H1 (cell line): ENCODE results near the gene MPDU1. TPM values are rescaled to one million over a fixed set of nuclear protein-coding genes. Genes with fewer than 3 reads are reported as not detected.

ENCODE experiments used
- CTCF ChIA-PET: fragments of 300-600 bp; sonication (Branson Sonifier 250); formaldehyde crosslinking; loops from one replicate; lab custom pipeline; 2021; ENCODE audit not compliant: partially characterized antibody; lab: Charles Lee
- POLR2A ChIA-PET: fragments of 300-600 bp; sonication (Branson Sonifier 250); formaldehyde crosslinking; loops from one replicate; lab custom pipeline; 2021; ENCODE audit warnings: inconsistent platforms; ENCODE audit not compliant: partially characterized antibody; lab: Charles Lee
- DNase-seq, 2 experiments: peaks; one replicate each; pipeline versions ENCODE4 v3.0.0 to v3.0.0-alpha.2; 2010 to 2022; ENCODE audit warnings: low spot score in 2 of 2, low read depth in 1 of 2, mixed read lengths in 1 of 2
- FAIRE-seq: peaks from 2 replicates; lab custom pipeline; 2011; peaks lifted over from hg19 to GRCh38; lab: Jason Lieb, UNC
- H2AFZ ChIP-seq: 2 replicates; pipeline ENCODE4 v1.8.1; 2012; ENCODE audit warnings: low read length, inconsistent platforms
- H2AK5ac ChIP-seq: 2 replicates; pipeline ENCODE4 v1.6.1; 2013; ENCODE audit warnings: low read depth, low read length
- H2BK120ac ChIP-seq: replicated peaks from 2 replicates; pipeline ENCODE3; 2013; ENCODE audit warnings: low read depth, low read length, inconsistent platforms
- H2BK12ac ChIP-seq: 2 replicates; pipeline ENCODE4 v1.6.1; 2013; ENCODE audit warnings: low read depth, low read length
- H2BK15ac ChIP-seq: 2 replicates; pipeline ENCODE4 v1.6.1; 2013; ENCODE audit warnings: low read length
- H2BK20ac ChIP-seq: 2 replicates; pipeline ENCODE4 v1.6.1; 2013; ENCODE audit warnings: low read length
- H2BK5ac ChIP-seq: 2 replicates; pipeline ENCODE4 v1.6.1; 2013; ENCODE audit warnings: low read depth, low read length
- H3K14ac ChIP-seq: 2 replicates; pipeline ENCODE4 v1.6.1; 2013; ENCODE audit warnings: inconsistent platforms; ENCODE audit not compliant: insufficient read length
- H3K18ac ChIP-seq: 2 replicates; pipeline ENCODE4 v1.6.1; 2013; ENCODE audit warnings: low read length; ENCODE audit errors: extremely low read depth
- H3K23ac ChIP-seq: 2 replicates; pipeline ENCODE4 v1.6.1; 2013; ENCODE audit warnings: inconsistent platforms; ENCODE audit not compliant: insufficient read length
- H3K23me2 ChIP-seq: 2 replicates; pipeline ENCODE4 v1.6.1; 2013; ENCODE audit warnings: low read depth, low read length
- H3K27ac ChIP-seq: 2 replicates; pipeline ENCODE4 v1.6.1; 2011; ENCODE audit warnings: low read depth, low read length, inconsistent platforms
- H3K27me3 ChIP-seq, 4 experiments: replicated peaks in 1 of 4; 1 replicate in 1 of 4; 2 replicates in 3 of 4; pipeline versions ENCODE4 v1.6.1 to v1.8.1; 2011 to 2013; ENCODE audit warnings: low read length in 3 of 4, mild to moderate bottlenecking in 3 of 4, inconsistent platforms in 2 of 4, mixed read lengths in 2 of 4, moderate library complexity in 1 of 4; ENCODE audit not compliant: control insufficient read depth in 3 of 4, insufficient read depth in 3 of 4; ENCODE audit errors: extremely low read depth in 1 of 4
- H3K36me3 ChIP-seq, 4 experiments: 2 replicates each; pipeline versions ENCODE4 v1.6.1 to v1.8.1; 2011 to 2013; ENCODE audit warnings: mild to moderate bottlenecking in 4 of 4, low read length in 3 of 4, moderate library complexity in 2 of 4, control low read depth in 1 of 4, inconsistent platforms in 1 of 4; ENCODE audit not compliant: insufficient read depth in 4 of 4, control insufficient read depth in 2 of 4
- H3K4ac ChIP-seq: replicated peaks from 2 replicates; pipeline ENCODE3; 2013; ENCODE audit warnings: low read length, low read depth, mixed read lengths, inconsistent platforms; ENCODE audit not compliant: insufficient read length
- H3K4me1 ChIP-seq, 4 experiments: replicated peaks in 1 of 4; 1 replicate in 1 of 4; 2 replicates in 3 of 4; pipeline versions ENCODE4 v1.6.1 to v1.8.1; 2011 to 2013; ENCODE audit warnings: low read length in 3 of 4, inconsistent platforms in 2 of 4, mixed read lengths in 1 of 4; ENCODE audit not compliant: insufficient read depth in 4 of 4, control insufficient read depth in 3 of 4
- H3K4me2 ChIP-seq, 2 experiments: 2 replicates each; pipeline versions ENCODE4 v1.6.1 to v1.8.1; 2011 to 2013; ENCODE audit warnings: low read depth in 2 of 2, low read length in 2 of 2, control low read depth in 1 of 2, inconsistent platforms in 1 of 2, mild to moderate bottlenecking in 1 of 2; ENCODE audit not compliant: insufficient read depth in 1 of 2
- H3K4me3 ChIP-seq, 4 experiments: fragments of 200-600, 300-600 bp in 1 of 4; sonication (generic), shearing (Covaris generic), sonication (Bioruptor Twin) in 1 of 4; 2 replicates each; pipeline versions ENCODE4 v1.5.1 to v1.8.1; 2011 to 2016; ENCODE audit warnings: low read length in 4 of 4, low read depth in 3 of 4, control low read depth in 2 of 4, inconsistent platforms in 2 of 4, mild to moderate bottlenecking in 2 of 4, mixed read lengths in 1 of 4, moderate library complexity in 1 of 4; ENCODE audit not compliant: insufficient read depth in 2 of 4; ENCODE audit errors: extremely low read depth in 1 of 4
- H3K56ac ChIP-seq: replicated peaks from 2 replicates; pipeline ENCODE3; 2013; ENCODE audit warnings: low read depth, mild to moderate bottlenecking, mixed read lengths, low read length, inconsistent platforms; ENCODE audit not compliant: insufficient read length
- H3K79me1 ChIP-seq: 2 replicates; pipeline ENCODE4 v1.6.1; 2013; ENCODE audit warnings: low read depth, low read length, control low read depth
- H3K79me2 ChIP-seq, 2 experiments: 2 replicates each; pipeline versions ENCODE4 v1.6.1 to v1.8.1; 2012 to 2013; ENCODE audit warnings: low read length in 2 of 2, mild to moderate bottlenecking in 2 of 2, inconsistent platforms in 1 of 2; ENCODE audit not compliant: insufficient read depth in 2 of 2, control insufficient read depth in 1 of 2
- H3K9ac ChIP-seq, 4 experiments: replicated peaks in 1 of 4; 1 replicate in 1 of 4; 2 replicates in 3 of 4; pipeline versions ENCODE4 v1.6.1 to v1.8.1; 2011 to 2013; ENCODE audit warnings: low read depth in 3 of 4, low read length in 3 of 4, control low read depth in 2 of 4, mild to moderate bottlenecking in 2 of 4, moderate library complexity in 2 of 4, inconsistent platforms in 1 of 4; ENCODE audit errors: extremely low read depth in 1 of 4
- H3K9me3 ChIP-seq, 2 experiments: 2 replicates each; pipeline versions ENCODE4 v1.6.1 to v1.8.1; 2012 to 2013; ENCODE audit warnings: mild to moderate bottlenecking in 2 of 2, moderate library complexity in 2 of 2, control low read depth in 1 of 2, inconsistent platforms in 1 of 2, low read depth in 1 of 2, low read length in 1 of 2, mixed read lengths in 1 of 2; ENCODE audit not compliant: insufficient read depth in 2 of 2
- H4K20me1 ChIP-seq, 2 experiments: replicated peaks in 1 of 2; 2 replicates each; pipeline versions ENCODE3 to v1.8.1; 2011 to 2013; ENCODE audit warnings: inconsistent platforms in 2 of 2, low read length in 2 of 2, mild to moderate bottlenecking in 1 of 2; ENCODE audit not compliant: insufficient read depth in 2 of 2, control insufficient read depth in 1 of 2
- H4K5ac ChIP-seq: 2 replicates; pipeline ENCODE4 v1.6.1; 2013; ENCODE audit warnings: low read length, low read depth, mixed read lengths, inconsistent platforms; ENCODE audit not compliant: insufficient read length
- H4K8ac ChIP-seq: 2 replicates; pipeline ENCODE4 v1.8.0; 2013; ENCODE audit warnings: mild to moderate bottlenecking, moderate library complexity, low read length, inconsistent platforms; ENCODE audit not compliant: insufficient read depth; ENCODE audit errors: extremely low read depth
- H4K91ac ChIP-seq: replicated peaks from 2 replicates; pipeline ENCODE3; 2013; ENCODE audit warnings: low read length, mixed read lengths, inconsistent platforms; ENCODE audit not compliant: insufficient read length
- ASH2L ChIP-seq: fragments of 200-600, 300-600 bp; sonication (generic); IDR thresholded peaks from one replicate; pipeline ENCODE4 v1.7.1; 2017; ENCODE audit warnings: low read length
- BACH1 ChIP-seq: IDR thresholded peaks from 2 replicates; pipeline ENCODE4 v1.6.1; 2012; ENCODE audit warnings: low read length, improper control_type of control experiment
- CEBPB ChIP-seq: IDR thresholded peaks from 2 replicates; pipeline ENCODE4 v1.6.1; 2012; ENCODE audit warnings: low read depth, low read length
- EP300 ChIP-seq, 2 experiments: IDR thresholded peaks; 1 replicate in 1 of 2; 2 replicates in 1 of 2; pipeline ENCODE4 v1.6.1; 2011 to 2012; ENCODE audit warnings: low read depth in 2 of 2, low read length in 2 of 2, mild to moderate bottlenecking in 2 of 2, borderline replicate concordance in 1 of 2, inconsistent platforms in 1 of 2, moderate library complexity in 1 of 2
- HDAC2 ChIP-seq, 2 experiments: fragments of 300-600 bp in 1 of 2; sonication (generic) in 1 of 2; IDR thresholded peaks; 2 replicates each; pipeline ENCODE4 v1.6.1; 2011 to 2012; ENCODE audit warnings: low read depth in 2 of 2, low read length in 2 of 2, mild to moderate bottlenecking in 2 of 2, moderate library complexity in 2 of 2, borderline replicate concordance in 1 of 2, inconsistent platforms in 1 of 2
- HDAC6 ChIP-seq: IDR thresholded peaks from one replicate; pipeline ENCODE4 v1.7.1; 2012; ENCODE audit warnings: low read depth, mild to moderate bottlenecking, inconsistent platforms, low read length, moderate library complexity
- KDM4A ChIP-seq: IDR thresholded peaks from one replicate; pipeline ENCODE4 v1.7.1; 2012; ENCODE audit warnings: low read depth, mild to moderate bottlenecking, moderate library complexity, low read length, inconsistent platforms; ENCODE audit not compliant: severe bottlenecking
- NRF1 ChIP-seq: IDR thresholded peaks from 2 replicates; pipeline ENCODE4 v1.6.1; 2011; ENCODE audit warnings: mild to moderate bottlenecking, low read depth, low read length, improper control_type of control experiment
- SIRT6 ChIP-seq: IDR thresholded peaks from one replicate; pipeline ENCODE4 v1.7.1; 2012; ENCODE audit warnings: low read length, inconsistent platforms
- SRF ChIP-seq: IDR thresholded peaks from 2 replicates; pipeline ENCODE4 v1.6.1; 2011; ENCODE audit warnings: mild to moderate bottlenecking, low read depth, low read length, moderate library complexity
- TAF7 ChIP-seq: optimal IDR thresholded peaks from 2 replicates; pipeline ENCODE3; 2011; ENCODE audit warnings: low read depth, mild to moderate bottlenecking, inconsistent platforms, low read length, moderate library complexity, borderline replicate concordance
- WGBS, 2 experiments: shearing (Covaris generic) in 1 of 2; methylation state at CpG; one replicate each; pipeline versions ENCODE4 v1.1.6 to v1.1.7; 2013 to 2015; ENCODE audit warnings: low lambda C conversion rate in 2 of 2, mixed read lengths in 2 of 2, inconsistent platforms in 1 of 2, low coverage in 1 of 2, missing lambda C conversion rate in 1 of 2; ENCODE audit not compliant: insufficient replicate concordance in 2 of 2, insufficient coverage in 1 of 2, insufficient read length in 1 of 2; ENCODE audit errors: extremely low coverage in 1 of 2, missing lambda C conversion rate in 1 of 2; 5-methylcytosine and 5-hydroxymethylcytosine counted together
- polyA plus RNA-seq, 7 experiments: library from polyadenylated mRNA; depleted of rRNA in 3 of 7; stranded (reverse) in 5 of 7; unstranded in 2 of 7; fragments of >200 nt in 5 of 7; fragments of 200-250 nt in 2 of 7; gene quantifications; 1 replicate in 5 of 7; 2 replicates in 1 of 7; 4 replicates in 1 of 7; pipeline versions ENCODE4 v1.2.1 to v1.2.3, GENCODE V29; 2011 to 2013; ENCODE audit warnings: missing spikeins in 2 of 7, mixed read lengths in 2 of 7
- total RNA-seq: library from RNA; stranded (reverse); fragmentation: NEBNext Ultra II Directional; extraction: Animal tissue kit (Norgen Biotek cat#: 25700); gene quantifications from 2 replicates; pipeline ENCODE4 v1.2.1, GENCODE V29; 2021

Gene MPDU1
- total and polyA plus RNA-seq, 2 of the 8 experiments (the other 6 are each of a cell fraction or from before 2014, with no cell fraction given): 63.2 to 142 TPM

DNA sequence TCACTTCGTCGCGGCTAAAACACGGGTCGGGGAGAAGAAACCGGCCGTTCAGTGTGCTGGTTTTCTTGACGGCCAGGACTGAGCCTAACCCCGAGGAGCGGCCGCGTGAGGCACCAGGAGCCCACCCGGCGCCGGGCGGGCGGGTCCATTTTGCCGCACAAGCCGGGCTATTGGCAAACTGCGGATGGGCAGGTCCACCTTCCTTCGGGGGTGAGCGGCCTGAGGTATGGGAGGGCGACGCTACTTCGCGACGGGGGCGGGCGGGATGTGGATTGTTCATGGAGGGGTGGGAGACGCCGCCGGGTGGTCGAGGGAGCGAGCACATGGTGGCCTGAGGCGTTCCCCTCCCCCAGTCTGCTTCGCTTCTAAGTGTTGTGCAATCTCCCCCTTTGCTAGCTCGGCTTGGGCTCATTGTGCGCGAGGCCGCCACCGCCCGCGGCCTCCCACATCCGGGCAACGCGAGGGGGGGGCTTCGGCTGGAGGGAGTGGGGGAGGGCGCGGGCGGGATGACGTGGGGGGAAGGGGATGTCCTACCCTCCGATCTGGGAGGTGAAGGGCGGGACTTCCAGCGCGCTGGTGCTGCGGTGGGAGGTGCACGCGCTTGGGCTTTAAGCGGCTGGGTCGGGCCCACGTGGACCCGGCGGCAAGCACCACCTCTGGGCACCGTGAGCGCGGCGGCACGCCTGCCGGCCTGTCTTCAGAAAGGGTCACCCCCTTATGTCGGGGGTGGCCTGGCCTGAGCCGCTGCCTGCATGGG lies 10.2 kb upstream of the MPDU1 start:
- peak overlapping the region; percentile 71 to 97 for H3K4me2 ChIP-seq
- H3K23me2 ChIP-seq: peaks cover 4% of the 10 kb centered on the region
- H3K27ac ChIP-seq: peak overlapping the region; percentile 99
- no peaks in the 10 kb centered on the region for H3K27me3 ChIP-seq
- ChIA-PET CTCF (interaction anchor here (0.6 to 3.6 kb wide), 5 partner anchors 10 to 217 kb away, joined by 3 to 24 read pairs (median 5); partner anchors contain the start of genes MPDU1 and SOX15), POLR2A (interaction anchor here (0.7 to 37.5 kb wide), 39 partner anchors 9 to 366 kb away, joined by 3 to 1144 read pairs (median 4); partner anchors contain the start of genes ACAP1, ATP1B2, CD68 and CTDNEP1)
- no peak overlapping the region for H2BK12ac ChIP-seq
- H2BK5ac ChIP-seq: peak overlapping the region; percentile 98
- H4K5ac ChIP-seq: peak overlapping the region; percentile 77
- peak overlapping the region; percentile 98 to 100 (median 99) for H3K9ac ChIP-seq
- H3K23ac ChIP-seq: no peak overlapping the region
- no peak for FAIRE-seq
- peak overlapping the region; percentile 98; the same call in 1 of the 2 replicates for H4K8ac ChIP-seq
- H3K4ac ChIP-seq: peak overlapping the region; percentile 98
- H3K14ac ChIP-seq: peak overlapping the region; percentile 18
- no peaks in the 10 kb centered on the region for H3K9me3 ChIP-seq
- H3K4me1 ChIP-seq: peaks cover 4 to 10% (median 7%) of the 10 kb centered on the region in 4 experiments
- H2AK5ac ChIP-seq: no peak overlapping the region
- no peak overlapping the region for H2AFZ ChIP-seq
- peaks cover 27 to 34% of the 10 kb centered on the region in 2 experiments for H4K20me1 ChIP-seq
- peak overlapping the region; percentile 83 for H3K56ac ChIP-seq
- peak in 1 of 2 experiments; percentile 82 for DNase-seq
- peak overlapping the region; percentile 97 to 99 (median 98) for H3K4me3 ChIP-seq
- H3K79me2 ChIP-seq: peaks cover 23 to 39% of the 10 kb centered on the region in 2 experiments
- H4K91ac ChIP-seq: peak overlapping the region; percentile 98
- peak overlapping the region; percentile 94 for H3K18ac ChIP-seq
- no peak overlapping the region for H2BK20ac ChIP-seq
- H2BK15ac ChIP-seq: no peak overlapping the region
- peaks cover 51 to 75% (median 67%) of the 10 kb centered on the region in 4 experiments for H3K36me3 ChIP-seq
- peaks cover 6% of the 10 kb centered on the region for H3K79me1 ChIP-seq
- no peak overlapping the region for H2BK120ac ChIP-seq
- 1% methylated on average over 28 of the region's 71 CpGs; no CpG with 5 or more reads in 1 of the 2 experiments for WGBS, 2 experiments
- TF ChIP-seq ASH2L (peak; percentile 8), SRF (peak; percentile 20; the same call in 1 of the 2 replicates), NRF1 (no peak), SIRT6 (peak; percentile 71), HDAC6 (no peak), CEBPB (peak; percentile 99), BACH1 (no peak), TAF7 (peak; percentile 68), EP300 (IDR thresholded peaks at IDR 0.05; ENCODE audit: borderline replicate concordance in 1 of 2, low read depth in 2 of 2, low read length in 2 of 2) (0 out of 3 replicates have a peak, but pooled peaks of 1 of the 2 experiments have one; percentile 7), HDAC2 (IDR thresholded peaks at IDR 0.05; ENCODE audit: borderline replicate concordance in 1 of 2, low read depth in 2 of 2, low read length in 2 of 2) (peak in 1 of 2 experiments; percentile 92; a peak in 1 of 4 replicates), KDM4A (no peak)
